Stromal cell of bone marrow (primary cell): Measurements from ENCODE around the gene SLCO4A1.
A peak's percentile ranks its signal among the peaks of the same experiment; 100 is the strongest.

Experiments
- DNase-seq: peaks from one replicate; pipeline ENCODE4 v3.0.0-alpha.2; 2012; ENCODE audit warnings: low read depth

Gene SLCO4A1

GRCh38 chr20:62638679-62639406, 3.5 kb upstream of the SLCO4A1 start:
- no peak for DNase-seq

- DNase-seq = no peak
Measured at GRCh38 chr20:62639765-62640164, 2.5 kb upstream of the SLCO4A1 start.

- DNase-seq = no peak
Measured at GRCh38 chr20:62640870-62641269, 1.4 kb upstream of the SLCO4A1 start.

- no peak for DNase-seq
Measured at GRCh38 chr20:62641321-62642050, 817 bp upstream of the SLCO4A1 start.

GRCh38 chr20:62642666-62643520, 590 bp downstream of the SLCO4A1 start:
- no peak for DNase-seq

GRCh38 chr20:62643521-62644043, 1.3 kb downstream of the SLCO4A1 start:
- no peak for DNase-seq

GRCh38 chr20:62644044-62644795, 1.9 kb downstream of the SLCO4A1 start:
- no peak for DNase-seq

- no peak for DNase-seq
Measured at GRCh38 chr20:62644802-62645496, 2.6 kb downstream of the SLCO4A1 start.

- DNase-seq = no peak
Measured at GRCh38 chr20:62645613-62646012, 3.3 kb downstream of the SLCO4A1 start.

- no peak for DNase-seq
Measured at GRCh38 chr20:62646851-62647520, 4.7 kb downstream of the SLCO4A1 start.

GRCh38 chr20:62647521-62648317, 5.4 kb downstream of the SLCO4A1 start:
- no peak for DNase-seq

GRCh38 chr20:62648318-62648995, 6.2 kb downstream of the SLCO4A1 start:
- no peak for DNase-seq

- no peak for DNase-seq
Measured at GRCh38 chr20:62649140-62649539, 6.8 kb downstream of the SLCO4A1 start.

GRCh38 chr20:62650551-62651284, 8.4 kb downstream of the SLCO4A1 start:
- DNase-seq = no peak

- DNase-seq = no peak
Measured at GRCh38 chr20:62651285-62652021, 9.2 kb downstream of the SLCO4A1 start.

- DNase-seq = peak; percentile 97
Measured at GRCh38 chr20:62652041-62652893, 10.0 kb downstream of the SLCO4A1 start.

- DNase-seq = no peak
Measured at GRCh38 chr20:62652894-62653305, 10.6 kb downstream of the SLCO4A1 start.
